MM.1S (cell line): ENCODE measurements around the gene KCND2.

Experiments
- DNase-seq: peaks from one replicate; pipeline ENCODE4 v3.0.0-alpha.2; 2015
- H2AFZ ChIP-seq: fragments of 300-600 bp; sonication (generic); 2 replicates; pipeline ENCODE4 v1.6.0; 2016; ENCODE audit warnings: antibody characterized with exemption, low read length
- H3F3A ChIP-seq: fragments of 300-600 bp; sonication (generic); 2 replicates; pipeline ENCODE4 v1.6.1; 2016; ENCODE audit warnings: mild to moderate bottlenecking, antibody characterized with exemption, low read length, moderate library complexity, mixed read lengths; ENCODE audit not compliant: insufficient read depth
- H3K27ac ChIP-seq: fragments of 300-600 bp; sonication (generic); 2 replicates; pipeline ENCODE4 v1.5.1; 2016; ENCODE audit warnings: mild to moderate bottlenecking, low read length
- H3K27me3 ChIP-seq: fragments of 300-600 bp; sonication (generic); replicated peaks from 2 replicates; pipeline ENCODE4 v1.6.0; 2016; ENCODE audit warnings: low read length; ENCODE audit not compliant: insufficient read depth
- H3K36me3 ChIP-seq: fragments of 300-600 bp; sonication (generic); replicated peaks from 2 replicates; pipeline ENCODE4 v1.6.1; 2016; ENCODE audit warnings: mild to moderate bottlenecking, low read length, mixed read lengths; ENCODE audit not compliant: insufficient read depth
- H3K4me1 ChIP-seq: fragments of 300-600 bp; sonication (generic); 2 replicates; pipeline ENCODE4 v1.6.1; 2016; ENCODE audit warnings: low read length, mixed read lengths
- H3K4me2 ChIP-seq: fragments of 300-600 bp; sonication (generic); 2 replicates; pipeline ENCODE4 v1.6.0; 2016; ENCODE audit warnings: low read depth, low read length
- H3K4me3 ChIP-seq: fragments of 300-600 bp; sonication (generic); 2 replicates; pipeline ENCODE4 v1.5.1; 2016; ENCODE audit warnings: low read length, mixed read lengths
- H3K79me2 ChIP-seq: fragments of 300-600 bp; sonication (generic); 2 replicates; pipeline ENCODE4 v1.6.1; 2016; ENCODE audit warnings: mixed run types, low read length, mixed read lengths
- H3K9ac ChIP-seq: fragments of 300-600 bp; sonication (generic); 2 replicates; pipeline ENCODE4 v1.6.1; 2016; ENCODE audit warnings: low read length, mixed read lengths
- H3K9me2 ChIP-seq: fragments of 300-600 bp; sonication (generic); replicated peaks from 2 replicates; pipeline ENCODE4 v1.6.1; 2016; ENCODE audit warnings: mild to moderate bottlenecking, low read length, mixed read lengths; ENCODE audit not compliant: insufficient read depth
- H3K9me3 ChIP-seq: fragments of 300-600 bp; sonication (generic); replicated peaks from 2 replicates; pipeline ENCODE4 v1.6.1; 2016; ENCODE audit warnings: mild to moderate bottlenecking, low read length, mixed read lengths; ENCODE audit not compliant: insufficient read depth
- H4K20me1 ChIP-seq: fragments of 300-600 bp; sonication (generic); 2 replicates; pipeline ENCODE4 v1.6.1; 2016; ENCODE audit warnings: mild to moderate bottlenecking, low read length, moderate library complexity, mixed read lengths; ENCODE audit not compliant: insufficient read depth
- EZH2 ChIP-seq: fragments of 300-600 bp; sonication (generic); optimal IDR thresholded peaks from 2 replicates; pipeline ENCODE3; 2017; ENCODE audit warnings: low read depth, mild to moderate bottlenecking, antibody characterized with exemption, low read length, mixed read lengths
- EZH2phosphoT487 ChIP-seq: fragments of 300-600 bp; sonication (generic); IDR thresholded peaks from 2 replicates; pipeline ENCODE4 v1.6.1; 2018; ENCODE audit warnings: antibody characterized with exemption, low read length
- TF ChIP-seq, protein P1 (sequence below): fragments of 300-600 bp; sonication (generic); IDR thresholded peaks from 2 replicates; pipeline ENCODE4 v1.5.1; 2016; ENCODE audit warnings: antibody characterized with exemption, low read length, mixed read lengths

Gene KCND2

GRCh38 chr7:120658516-120658915 lies 385.5 kb downstream of the KCND2 start:
- no peak overlapping the region for H3K4me3 ChIP-seq
- no peaks in the 10 kb centered on the region for H3K27me3 ChIP-seq
- no peaks in the 10 kb centered on the region for H3K79me2 ChIP-seq
- H3K27ac ChIP-seq = no peak overlapping the region
- no peak overlapping the region for H3K9ac ChIP-seq
- no peaks in the 10 kb centered on the region for H3K36me3 ChIP-seq
- no peak overlapping the region for H2AFZ ChIP-seq
- no peak overlapping the region for H3K4me2 ChIP-seq
- H3K9me3 ChIP-seq = no peaks in the 10 kb centered on the region
- H4K20me1 ChIP-seq = no peaks in the 10 kb centered on the region
- H3K9me2 ChIP-seq = no peaks in the 10 kb centered on the region
- no peaks in the 10 kb centered on the region for H3K4me1 ChIP-seq
- no peak for DNase-seq
- H3F3A ChIP-seq = no peaks in the 10 kb centered on the region
- TF ChIP-seq, protein P1, sequence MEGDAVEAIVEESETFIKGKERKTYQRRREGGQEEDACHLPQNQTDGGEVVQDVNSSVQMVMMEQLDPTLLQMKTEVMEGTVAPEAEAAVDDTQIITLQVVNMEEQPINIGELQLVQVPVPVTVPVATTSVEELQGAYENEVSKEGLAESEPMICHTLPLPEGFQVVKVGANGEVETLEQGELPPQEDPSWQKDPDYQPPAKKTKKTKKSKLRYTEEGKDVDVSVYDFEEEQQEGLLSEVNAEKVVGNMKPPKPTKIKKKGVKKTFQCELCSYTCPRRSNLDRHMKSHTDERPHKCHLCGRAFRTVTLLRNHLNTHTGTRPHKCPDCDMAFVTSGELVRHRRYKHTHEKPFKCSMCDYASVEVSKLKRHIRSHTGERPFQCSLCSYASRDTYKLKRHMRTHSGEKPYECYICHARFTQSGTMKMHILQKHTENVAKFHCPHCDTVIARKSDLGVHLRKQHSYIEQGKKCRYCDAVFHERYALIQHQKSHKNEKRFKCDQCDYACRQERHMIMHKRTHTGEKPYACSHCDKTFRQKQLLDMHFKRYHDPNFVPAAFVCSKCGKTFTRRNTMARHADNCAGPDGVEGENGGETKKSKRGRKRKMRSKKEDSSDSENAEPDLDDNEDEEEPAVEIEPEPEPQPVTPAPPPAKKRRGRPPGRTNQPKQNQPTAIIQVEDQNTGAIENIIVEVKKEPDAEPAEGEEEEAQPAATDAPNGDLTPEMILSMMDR = no peak
- TF ChIP-seq EZH2 = no peak
- TF ChIP-seq EZH2phosphoT487 = no peak

GRCh38 chr7:120662291-120662690 lies 389.3 kb downstream of the KCND2 start:
- H3K9ac ChIP-seq = no peak overlapping the region
- no peak overlapping the region for H2AFZ ChIP-seq
- no peaks in the 10 kb centered on the region for H3K79me2 ChIP-seq
- no peaks in the 10 kb centered on the region for H3K36me3 ChIP-seq
- no peak overlapping the region for H3K4me3 ChIP-seq
- H3K4me1 ChIP-seq = no peaks in the 10 kb centered on the region
- DNase-seq = no peak
- no peaks in the 10 kb centered on the region for H3K9me3 ChIP-seq
- no peaks in the 10 kb centered on the region for H3F3A ChIP-seq
- H3K4me2 ChIP-seq = no peak overlapping the region
- TF ChIP-seq EZH2 = no peak
- TF ChIP-seq EZH2phosphoT487 = no peak
- TF ChIP-seq, protein P1 = no peak
- H3K27me3 ChIP-seq = no peaks in the 10 kb centered on the region
- no peaks in the 10 kb centered on the region for H4K20me1 ChIP-seq
- no peaks in the 10 kb centered on the region for H3K9me2 ChIP-seq
- H3K27ac ChIP-seq = no peak overlapping the region

GRCh38 chr7:120665068-120665467 lies 392.1 kb downstream of the KCND2 start:
- Histone ChIP-seq H4K20me1 (no peaks in the 10 kb centered on the region), H3K9me2 (no peaks in the 10 kb centered on the region), H3F3A (no peaks in the 10 kb centered on the region), H3K4me2 (no peak overlapping the region), H3K36me3 (no peaks in the 10 kb centered on the region), H3K9ac (no peak overlapping the region), H3K9me3 (no peaks in the 10 kb centered on the region), H3K4me3 (no peak overlapping the region), H3K4me1 (no peaks in the 10 kb centered on the region), H3K27ac (no peak overlapping the region), H3K27me3 (no peaks in the 10 kb centered on the region), H2AFZ (no peak overlapping the region), H3K79me2 (no peaks in the 10 kb centered on the region)
- TF ChIP-seq EZH2 = no peak
- no peak for TF ChIP-seq EZH2phosphoT487
- TF ChIP-seq, protein P1 = no peak
- DNase-seq = no peak
